ENCODE results near the gene CHST11.
A peak's percentile ranks its signal among the peaks of the same experiment; 100 is the strongest.

The CHST11 gene

GRCh38 chr12:104493496-104493895 is 36.7 kb downstream of the CHST11 start:
- no peaks in the 10 kb centered on the region for H3K27me3 ChIP-seq (ENCODE audit: control insufficient read depth, low read length)
- H4K20me1 ChIP-seq (ENCODE audit: control insufficient read depth, insufficient read depth, low read depth, low read length) = 0 out of 2 replicates have a peak, but pooled peaks cover 2% of the 10 kb centered on the region
- no peaks in the 10 kb centered on the region for H3K36me3 ChIP-seq (ENCODE audit: control insufficient read depth, low read length)
- peaks cover 11% of the 10 kb centered on the region for H3K79me2 ChIP-seq (ENCODE audit: control insufficient read depth, low read length)
- no peak overlapping the region for H3K4me2 ChIP-seq (ENCODE audit: low read length)
- no peak overlapping the region for H3K4me3 ChIP-seq (ENCODE audit: low read length)
- no peak overlapping the region for H3K27ac ChIP-seq (ENCODE audit: low read depth, low read length)
- H3F3A ChIP-seq (ENCODE audit: control insufficient read depth, insufficient read depth) = no peaks in the 10 kb centered on the region
- peaks cover 58% of the 10 kb centered on the region for H3K4me1 ChIP-seq (ENCODE audit: control insufficient read depth, low read length)
- H3K9me2 ChIP-seq (replicated peaks; ENCODE audit: control insufficient read depth, low read length) = no peaks in the 10 kb centered on the region
- no peaks in the 10 kb centered on the region for H3K9me3 ChIP-seq (ENCODE audit: control insufficient read depth, insufficient read depth, low read length)
- TF ChIP-seq EZH2phosphoT487 (IDR thresholded peaks at IDR 0.05; ENCODE audit: borderline replicate concordance, low read length) = no peak
- TF ChIP-seq, protein P1, sequence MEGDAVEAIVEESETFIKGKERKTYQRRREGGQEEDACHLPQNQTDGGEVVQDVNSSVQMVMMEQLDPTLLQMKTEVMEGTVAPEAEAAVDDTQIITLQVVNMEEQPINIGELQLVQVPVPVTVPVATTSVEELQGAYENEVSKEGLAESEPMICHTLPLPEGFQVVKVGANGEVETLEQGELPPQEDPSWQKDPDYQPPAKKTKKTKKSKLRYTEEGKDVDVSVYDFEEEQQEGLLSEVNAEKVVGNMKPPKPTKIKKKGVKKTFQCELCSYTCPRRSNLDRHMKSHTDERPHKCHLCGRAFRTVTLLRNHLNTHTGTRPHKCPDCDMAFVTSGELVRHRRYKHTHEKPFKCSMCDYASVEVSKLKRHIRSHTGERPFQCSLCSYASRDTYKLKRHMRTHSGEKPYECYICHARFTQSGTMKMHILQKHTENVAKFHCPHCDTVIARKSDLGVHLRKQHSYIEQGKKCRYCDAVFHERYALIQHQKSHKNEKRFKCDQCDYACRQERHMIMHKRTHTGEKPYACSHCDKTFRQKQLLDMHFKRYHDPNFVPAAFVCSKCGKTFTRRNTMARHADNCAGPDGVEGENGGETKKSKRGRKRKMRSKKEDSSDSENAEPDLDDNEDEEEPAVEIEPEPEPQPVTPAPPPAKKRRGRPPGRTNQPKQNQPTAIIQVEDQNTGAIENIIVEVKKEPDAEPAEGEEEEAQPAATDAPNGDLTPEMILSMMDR (IDR thresholded peaks at IDR 0.05; ENCODE audit: low read depth, low read length, poor library complexity, severe bottlenecking) = no peak

DNA sequence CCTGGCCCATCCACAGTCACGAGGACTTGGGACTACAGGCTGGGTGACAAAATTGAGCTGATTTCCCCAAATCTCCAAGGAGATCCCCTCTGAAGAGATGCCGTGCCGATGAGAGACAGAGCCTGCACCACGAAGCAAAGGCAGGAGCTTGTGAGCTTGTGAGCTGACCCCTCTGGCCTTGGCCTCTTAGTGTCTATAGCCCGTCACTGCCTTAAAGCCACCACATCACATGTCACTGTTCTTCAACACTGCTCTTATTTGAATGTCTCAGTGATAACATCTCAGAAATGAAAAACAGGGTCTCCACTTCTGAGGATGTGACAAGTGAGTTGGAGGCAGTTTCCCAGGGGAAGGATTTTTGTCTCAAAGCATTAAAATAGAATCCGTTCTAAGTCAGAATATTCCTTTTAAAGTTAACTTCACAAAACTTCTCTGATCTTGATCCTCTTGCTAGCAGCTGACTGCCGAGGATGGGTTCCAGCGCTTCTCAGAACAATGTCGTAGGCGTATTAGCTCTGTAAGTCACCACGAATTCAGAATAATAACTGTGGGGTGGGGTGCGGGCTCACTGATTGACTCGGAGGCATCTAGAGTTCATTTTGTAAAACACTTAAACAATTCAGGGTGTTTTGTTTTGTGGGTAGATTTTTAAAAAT is 37.5 kb downstream of the CHST11 start:
- TF ChIP-seq EZH2phosphoT487 (IDR thresholded peaks at IDR 0.05; ENCODE audit: borderline replicate concordance, low read length) = no peak
- TF ChIP-seq, protein P1 (IDR thresholded peaks at IDR 0.05; ENCODE audit: low read depth, low read length, poor library complexity, severe bottlenecking) = no peak
- Histone ChIP-seq H3K4me1 (ENCODE audit: control insufficient read depth, low read length) (peaks cover 57% of the 10 kb centered on the region), H3K36me3 (ENCODE audit: control insufficient read depth, low read length) (no peaks in the 10 kb centered on the region), H4K20me1 (ENCODE audit: control insufficient read depth, insufficient read depth, low read depth, low read length) (0 out of 2 replicates have a peak, but pooled peaks cover 2% of the 10 kb centered on the region), H3K9me3 (ENCODE audit: control insufficient read depth, insufficient read depth, low read length) (no peaks in the 10 kb centered on the region), H3K27ac (ENCODE audit: low read depth, low read length) (no peak overlapping the region), H3K4me3 (ENCODE audit: low read length) (no peak overlapping the region), H3K79me2 (ENCODE audit: control insufficient read depth, low read length) (peaks cover 11% of the 10 kb centered on the region), H3K27me3 (ENCODE audit: control insufficient read depth, low read length) (no peaks in the 10 kb centered on the region), H3K4me2 (ENCODE audit: low read length) (peak overlapping the region; percentile 41), H3K9me2 (replicated peaks; ENCODE audit: control insufficient read depth, low read length) (no peaks in the 10 kb centered on the region), H3F3A (ENCODE audit: control insufficient read depth, insufficient read depth) (no peaks in the 10 kb centered on the region)

DNA sequence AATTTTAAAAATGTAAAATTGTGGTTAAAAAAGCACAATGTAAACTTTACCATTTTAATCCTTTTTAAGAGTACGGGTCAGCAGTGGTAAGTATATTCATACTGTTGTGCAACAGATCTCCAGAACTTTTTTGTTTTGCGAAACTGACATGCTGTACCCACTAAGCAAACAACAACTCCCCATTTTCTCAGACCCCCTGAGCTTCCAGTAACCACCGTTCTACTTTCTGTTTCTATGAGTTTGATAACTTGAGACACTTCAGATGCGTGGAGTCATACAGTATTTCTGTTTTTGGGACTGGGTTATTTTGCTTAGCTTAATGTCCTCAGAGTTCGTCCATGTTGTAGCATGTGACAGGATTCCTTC is 38.0 kb downstream of the CHST11 start:
- Histone ChIP-seq H3K79me2 (ENCODE audit: control insufficient read depth, low read length) (peaks cover 11% of the 10 kb centered on the region), H3K4me1 (ENCODE audit: control insufficient read depth, low read length) (peaks cover 60% of the 10 kb centered on the region), H3K9me2 (replicated peaks; ENCODE audit: control insufficient read depth, low read length) (no peaks in the 10 kb centered on the region), H3F3A (ENCODE audit: control insufficient read depth, insufficient read depth) (no peaks in the 10 kb centered on the region), H3K36me3 (ENCODE audit: control insufficient read depth, low read length) (no peaks in the 10 kb centered on the region), H4K20me1 (ENCODE audit: control insufficient read depth, insufficient read depth, low read depth, low read length) (0 out of 2 replicates have a peak, but pooled peaks cover 2% of the 10 kb centered on the region), H3K4me2 (ENCODE audit: low read length) (peak overlapping the region; percentile 41; the same call in 1 of the 2 replicates), H3K9me3 (ENCODE audit: control insufficient read depth, insufficient read depth, low read length) (no peaks in the 10 kb centered on the region), H3K27ac (ENCODE audit: low read depth, low read length) (no peak overlapping the region), H3K4me3 (ENCODE audit: low read length) (no peak overlapping the region), H3K27me3 (ENCODE audit: control insufficient read depth, low read length) (no peaks in the 10 kb centered on the region)
- no peak for TF ChIP-seq EZH2phosphoT487 (IDR thresholded peaks at IDR 0.05; ENCODE audit: borderline replicate concordance, low read length)
- TF ChIP-seq, protein P1 (IDR thresholded peaks at IDR 0.05; ENCODE audit: low read depth, low read length, poor library complexity, severe bottlenecking) = no peak

All from DOHH2 (cell line).